Endothelial cell (in vitro differentiated cells): ENCODE measurements around the gene DEF6. TPM values are rescaled to one million over a fixed set of nuclear protein-coding genes. Genes with fewer than 3 reads are reported as not detected.

ENCODE experiments used
- DNase-seq: peaks from one replicate; pipeline ENCODE4 v3.0.0; 2021; ENCODE audit warnings: low spot score
- H3K27ac Mint-ChIP-seq: one replicate; pipeline ENCODE4 v1.8.0; 2021; ENCODE audit warnings: mixed read lengths, inconsistent platforms; ENCODE audit not compliant: unreplicated experiment
- H3K27me3 Mint-ChIP-seq: one replicate; pipeline ENCODE4 v1.8.0; 2021; ENCODE audit warnings: mild to moderate bottlenecking, moderate library complexity, mixed read lengths, inconsistent platforms; ENCODE audit not compliant: unreplicated experiment
- H3K36me3 Mint-ChIP-seq: one replicate; pipeline ENCODE4 v1.8.0; 2021; ENCODE audit warnings: mild to moderate bottlenecking, low read depth, mixed read lengths, inconsistent platforms; ENCODE audit not compliant: unreplicated experiment
- H3K4me1 Mint-ChIP-seq: one replicate; pipeline ENCODE4 v1.8.0; 2021; ENCODE audit warnings: mild to moderate bottlenecking, mixed read lengths, inconsistent platforms; ENCODE audit not compliant: unreplicated experiment
- H3K4me3 Mint-ChIP-seq: one replicate; pipeline ENCODE4 v1.8.0; 2021; ENCODE audit warnings: mild to moderate bottlenecking, mixed read lengths, inconsistent platforms; ENCODE audit not compliant: unreplicated experiment
- H3K9me3 Mint-ChIP-seq: one replicate; pipeline ENCODE4 v1.8.0; 2021; ENCODE audit warnings: mixed read lengths, inconsistent platforms; ENCODE audit not compliant: unreplicated experiment
- total RNA-seq: library from RNA; stranded (reverse); fragmentation: NEBNext Ultra II Directional; extraction: Animal tissue kit (Norgen Biotek cat#: 25700); gene quantifications from one replicate; pipeline ENCODE4 v1.2.1, GENCODE V29; 2021; ENCODE audit not compliant: unreplicated experiment
- TF ChIP-seq, protein P1 (sequence below): fragments of 200-600 bp; sonication (generic); IDR thresholded peaks from one replicate; pipeline ENCODE4 v1.5.0; 2021; ENCODE audit warnings: antibody characterized with exemption; ENCODE audit not compliant: unreplicated experiment

DEF6 gene
- total RNA-seq, 1 donor from 2014 or later = 24.0 TPM

DNA sequence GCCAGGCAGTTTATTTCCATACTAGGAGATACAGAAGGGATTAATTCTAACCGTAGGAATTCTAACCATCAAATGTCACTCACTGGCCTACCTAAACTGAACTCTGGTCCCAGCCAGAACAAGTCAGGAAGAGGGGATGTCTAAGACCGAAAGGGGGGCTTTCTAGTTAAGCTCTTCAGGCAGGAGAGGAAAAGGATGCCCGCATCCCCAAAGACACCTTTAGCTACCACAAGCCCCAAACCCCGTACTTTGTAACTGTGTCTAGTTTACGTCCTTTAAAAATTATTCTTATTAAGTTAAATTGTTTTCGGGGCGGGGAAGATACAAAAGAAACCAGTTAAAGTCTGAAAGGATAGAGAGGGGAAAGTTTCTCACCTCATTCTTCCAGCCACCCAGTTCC is 39.3 kb upstream of the DEF6 start:
- H3K9me3 Mint-ChIP-seq = no peaks in the 10 kb centered on the region
- TF ChIP-seq, protein P1, sequence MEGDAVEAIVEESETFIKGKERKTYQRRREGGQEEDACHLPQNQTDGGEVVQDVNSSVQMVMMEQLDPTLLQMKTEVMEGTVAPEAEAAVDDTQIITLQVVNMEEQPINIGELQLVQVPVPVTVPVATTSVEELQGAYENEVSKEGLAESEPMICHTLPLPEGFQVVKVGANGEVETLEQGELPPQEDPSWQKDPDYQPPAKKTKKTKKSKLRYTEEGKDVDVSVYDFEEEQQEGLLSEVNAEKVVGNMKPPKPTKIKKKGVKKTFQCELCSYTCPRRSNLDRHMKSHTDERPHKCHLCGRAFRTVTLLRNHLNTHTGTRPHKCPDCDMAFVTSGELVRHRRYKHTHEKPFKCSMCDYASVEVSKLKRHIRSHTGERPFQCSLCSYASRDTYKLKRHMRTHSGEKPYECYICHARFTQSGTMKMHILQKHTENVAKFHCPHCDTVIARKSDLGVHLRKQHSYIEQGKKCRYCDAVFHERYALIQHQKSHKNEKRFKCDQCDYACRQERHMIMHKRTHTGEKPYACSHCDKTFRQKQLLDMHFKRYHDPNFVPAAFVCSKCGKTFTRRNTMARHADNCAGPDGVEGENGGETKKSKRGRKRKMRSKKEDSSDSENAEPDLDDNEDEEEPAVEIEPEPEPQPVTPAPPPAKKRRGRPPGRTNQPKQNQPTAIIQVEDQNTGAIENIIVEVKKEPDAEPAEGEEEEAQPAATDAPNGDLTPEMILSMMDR = no peak
- H3K27me3 Mint-ChIP-seq = peaks cover 1% of the 10 kb centered on the region
- peak overlapping the region; percentile 95 for H3K27ac Mint-ChIP-seq
- H3K4me1 Mint-ChIP-seq = peaks cover 15% of the 10 kb centered on the region
- no peaks in the 10 kb centered on the region for H3K36me3 Mint-ChIP-seq
- no peak for DNase-seq
- H3K4me3 Mint-ChIP-seq = peak overlapping the region; percentile 97

DNA sequence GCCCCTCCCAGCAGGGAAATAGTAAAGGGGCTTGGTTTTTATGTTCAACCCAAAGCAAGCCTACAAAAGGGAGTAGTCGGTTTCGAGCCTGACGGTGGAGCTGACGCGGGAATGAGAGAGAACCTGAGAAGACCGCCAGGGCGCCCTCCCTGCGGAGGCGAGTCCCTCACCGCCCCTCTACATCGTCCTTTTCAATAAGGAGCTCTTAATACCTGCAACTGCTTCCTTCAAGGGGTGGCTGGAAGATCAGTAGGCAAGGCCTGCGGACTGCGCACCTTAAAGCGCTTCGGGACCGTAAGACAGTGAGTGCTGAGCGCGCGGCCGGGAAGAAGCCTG is 38.8 kb upstream of the DEF6 start:
- DNase-seq = peak; percentile 52
- no peaks in the 10 kb centered on the region for H3K9me3 Mint-ChIP-seq
- H3K36me3 Mint-ChIP-seq = no peaks in the 10 kb centered on the region
- H3K27me3 Mint-ChIP-seq = peaks cover 1% of the 10 kb centered on the region
- peaks cover 15% of the 10 kb centered on the region for H3K4me1 Mint-ChIP-seq
- peak overlapping the region; percentile 95 for H3K27ac Mint-ChIP-seq
- TF ChIP-seq, protein P1 = no peak
- H3K4me3 Mint-ChIP-seq = peak overlapping the region; percentile 97

DNA sequence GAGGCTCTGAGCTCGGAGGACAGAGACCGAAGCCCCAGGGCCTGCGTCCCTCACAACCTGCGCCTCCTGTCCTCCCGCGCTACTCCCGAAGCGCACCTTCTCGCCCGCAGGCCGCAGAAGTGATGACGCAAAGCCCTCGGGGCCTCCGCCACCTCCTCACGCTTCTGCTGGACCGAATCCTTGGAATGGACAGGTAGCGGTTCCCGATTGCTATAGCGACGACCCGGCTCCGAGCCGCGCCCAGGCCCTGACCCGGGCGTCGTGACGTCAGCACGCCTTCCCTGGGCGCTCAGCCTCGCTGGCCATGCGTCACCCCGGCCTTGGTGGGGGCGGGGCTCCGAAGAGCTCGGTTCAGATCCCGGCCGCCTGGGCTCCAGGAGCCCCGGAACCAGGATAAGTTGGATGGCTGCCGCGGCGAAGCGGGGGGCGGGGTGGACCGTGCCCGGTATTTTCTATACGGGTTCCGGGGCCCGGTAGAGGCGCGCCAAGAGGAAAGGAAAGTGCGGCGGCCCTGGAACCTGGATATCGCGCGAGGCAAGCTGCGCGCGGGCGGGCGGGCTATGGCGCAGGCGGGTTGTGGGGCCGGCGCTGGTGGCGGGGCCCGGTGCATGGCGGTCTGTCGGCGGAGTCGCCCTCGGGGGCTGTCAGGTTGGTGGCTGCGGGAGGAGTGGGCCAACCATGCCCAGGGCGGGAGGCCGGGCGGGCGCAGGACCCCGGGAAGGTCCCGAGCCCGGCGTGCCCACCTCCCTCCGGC is 38.2 kb upstream of the DEF6 start, which contains the start of gene ZNF76:
Gene ZNF76 (plus strand): TSS at position 542 of the 754 bp plus-strand sequence. CDS start 21,417 bp downstream, outside the sequence.
- H3K27me3 Mint-ChIP-seq = peaks cover 1% of the 10 kb centered on the region
- DNase-seq = peak; percentile 99
- H3K36me3 Mint-ChIP-seq = no peaks in the 10 kb centered on the region
- no peaks in the 10 kb centered on the region for H3K9me3 Mint-ChIP-seq
- TF ChIP-seq, protein P1 = no peak
- H3K27ac Mint-ChIP-seq = peak within 1 kb of the TSS; percentile 95
- peak within 1 kb of the TSS; percentile 97 for H3K4me3 Mint-ChIP-seq
- peaks cover 15% of the 10 kb centered on the region for H3K4me1 Mint-ChIP-seq

DNA sequence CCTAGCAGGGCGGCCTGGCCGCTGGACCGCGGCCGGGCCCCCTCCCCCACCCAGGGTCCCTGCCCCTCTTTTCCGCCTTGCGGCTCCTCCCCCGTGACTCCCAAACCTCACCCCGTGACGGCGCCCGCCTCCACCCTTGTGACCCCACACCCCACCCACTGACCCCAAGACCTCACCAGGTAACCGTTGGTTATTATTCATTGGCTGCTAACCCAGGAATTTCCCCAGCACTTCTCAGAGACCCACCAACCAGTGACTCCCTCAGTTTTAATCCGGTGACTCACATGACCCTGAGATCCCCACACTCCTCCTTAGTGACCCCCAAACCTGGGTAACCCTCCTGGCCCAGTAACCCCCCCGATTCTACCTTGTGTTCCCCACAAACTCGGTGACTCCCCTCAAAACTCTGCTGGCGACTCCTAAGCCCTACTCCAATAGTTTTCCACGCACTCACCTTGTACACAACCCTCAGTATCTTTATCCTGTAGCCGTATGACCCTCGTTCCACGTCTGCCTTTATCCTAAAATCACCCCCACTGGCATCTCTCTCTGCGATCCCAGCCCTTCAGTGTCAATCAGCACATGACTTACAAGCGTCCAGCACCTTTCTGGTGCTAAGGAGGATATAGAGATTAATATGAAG is 37.5 kb upstream of the DEF6 start:
- peak; percentile 75 for DNase-seq
- Mint-ChIP-seq H3K9me3 (no peaks in the 10 kb centered on the region), H3K4me1 (peaks cover 15% of the 10 kb centered on the region), H3K27ac (peak overlapping the region; percentile 91), H3K36me3 (no peaks in the 10 kb centered on the region), H3K27me3 (peaks cover 1% of the 10 kb centered on the region), H3K4me3 (peak overlapping the region; percentile 93)
- TF ChIP-seq, protein P1 = no peak
